IPS DF 6.9 (cell line): Measurements from ENCODE around the gene TTC39B.

Experiments
- DNase-seq: peaks from one replicate; pipeline ENCODE4 v3.0.0-alpha.2; 2013; ENCODE audit warnings: low read depth, low spot score
- H3K27ac ChIP-seq: one replicate; pipeline ENCODE4 v1.5.1; 2013; ENCODE audit warnings: low read length, control low read depth
- H3K27me3 ChIP-seq: 2 replicates; pipeline ENCODE4 v1.6.1; 2013; ENCODE audit warnings: mild to moderate bottlenecking, low read length; ENCODE audit not compliant: control insufficient read depth, insufficient read depth
- H3K36me3 ChIP-seq: 2 replicates; pipeline ENCODE4 v1.6.1; 2013; ENCODE audit warnings: low read length; ENCODE audit not compliant: control insufficient read depth, insufficient read depth
- H3K4me1 ChIP-seq: 2 replicates; pipeline ENCODE4 v1.6.1; 2013; ENCODE audit warnings: low read length; ENCODE audit not compliant: control insufficient read depth, insufficient read depth
- H3K4me3 ChIP-seq: 2 replicates; pipeline ENCODE4 v1.5.1; 2013; ENCODE audit warnings: mild to moderate bottlenecking, low read length
- H3K9me3 ChIP-seq: 2 replicates; pipeline ENCODE4 v1.6.1; 2013; ENCODE audit warnings: low read length, inconsistent platforms; ENCODE audit not compliant: control insufficient read depth, insufficient read depth
- WGBS: extraction: QIAGEN DNeasy Blood & Tissue Kit; methylation state at CpG from one replicate; pipeline ENCODE4 v1.1.7; 2013; ENCODE audit warnings: mixed read lengths, missing lambda C conversion rate; ENCODE audit not compliant: insufficient read length, insufficient coverage; 5-methylcytosine and 5-hydroxymethylcytosine counted together

The TTC39B gene

GRCh38 chr9:15116130-15116580 lies 190.9 kb downstream of the TTC39B start:
- no peak overlapping the region for H3K4me3 ChIP-seq
- DNase-seq, result no peak
- 0 out of 2 replicates have a peak, but pooled peaks cover 1% of the 10 kb centered on the region for H3K4me1 ChIP-seq
- H3K9me3 ChIP-seq, result no peaks in the 10 kb centered on the region
- no CpG with 5 or more reads among the region's 7 CpGs for WGBS
- H3K27ac ChIP-seq, result no peak overlapping the region
- no peaks in the 10 kb centered on the region for H3K27me3 ChIP-seq
- no peaks in the 10 kb centered on the region for H3K36me3 ChIP-seq

GRCh38 chr9:15115702-15116101 lies 191.3 kb downstream of the TTC39B start:
- no peaks in the 10 kb centered on the region for H3K9me3 ChIP-seq
- H3K4me1 ChIP-seq, result 0 out of 2 replicates have a peak, but pooled peaks cover 1% of the 10 kb centered on the region
- H3K4me3 ChIP-seq, result no peak overlapping the region
- WGBS, result no CpG with 5 or more reads among the region's 5 CpGs
- H3K27ac ChIP-seq, result no peak overlapping the region
- no peak for DNase-seq
- no peaks in the 10 kb centered on the region for H3K27me3 ChIP-seq
- H3K36me3 ChIP-seq, result no peaks in the 10 kb centered on the region

- Histone ChIP-seq H3K4me1 (0 out of 2 replicates have a peak, but pooled peaks cover 1% of the 10 kb centered on the region), H3K36me3 (no peaks in the 10 kb centered on the region), H3K27me3 (no peaks in the 10 kb centered on the region), H3K27ac (no peak overlapping the region), H3K4me3 (no peak overlapping the region), H3K9me3 (no peaks in the 10 kb centered on the region)
- WGBS, result no CpG with 5 or more reads among the region's 2 CpGs
- DNase-seq, result no peak
These were observed 192.0 kb downstream of the TTC39B start for GRCh38 chr9:15115041-15115440.
